Measurements from ENCODE around the gene RPL35.

RPL35 gene

DNA sequence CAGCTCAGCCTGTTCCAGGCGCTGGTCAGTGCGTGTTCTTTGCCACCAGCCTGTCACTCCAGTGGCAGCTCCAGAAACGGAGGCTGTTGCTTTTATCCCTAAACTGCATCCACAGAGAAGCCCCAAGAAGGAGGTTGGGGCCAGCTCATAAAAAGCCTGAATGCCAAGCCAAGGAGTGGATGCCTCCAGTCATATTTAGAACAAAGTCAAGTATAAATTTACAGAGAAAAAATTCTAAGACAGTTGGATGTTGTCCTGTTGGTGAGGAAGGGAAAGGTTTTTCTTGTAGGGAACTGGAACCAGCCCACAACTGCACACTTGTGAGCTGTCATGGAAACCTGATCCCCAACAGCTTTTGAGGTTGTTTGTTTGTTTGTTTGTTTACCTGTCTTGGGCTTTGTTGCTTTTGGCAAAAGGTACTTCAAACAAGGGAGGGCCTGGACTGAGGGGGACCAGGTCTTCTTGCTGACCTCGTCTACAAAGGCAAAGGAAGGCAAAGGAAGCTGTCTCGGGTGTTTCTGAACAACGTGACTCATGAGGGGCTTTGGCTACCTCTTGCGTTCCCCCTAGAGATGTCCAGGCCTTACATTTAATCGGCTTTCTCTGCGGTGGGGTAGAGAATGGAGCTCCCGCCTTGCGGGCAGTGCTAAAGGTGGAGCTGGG lies 48.1 kb downstream of the RPL35 start:
- no peak for DNase-seq

- no peak for DNase-seq
Measured at GRCh38 chr9:124813041-124813440, 48.7 kb downstream of the RPL35 start.

DNA sequence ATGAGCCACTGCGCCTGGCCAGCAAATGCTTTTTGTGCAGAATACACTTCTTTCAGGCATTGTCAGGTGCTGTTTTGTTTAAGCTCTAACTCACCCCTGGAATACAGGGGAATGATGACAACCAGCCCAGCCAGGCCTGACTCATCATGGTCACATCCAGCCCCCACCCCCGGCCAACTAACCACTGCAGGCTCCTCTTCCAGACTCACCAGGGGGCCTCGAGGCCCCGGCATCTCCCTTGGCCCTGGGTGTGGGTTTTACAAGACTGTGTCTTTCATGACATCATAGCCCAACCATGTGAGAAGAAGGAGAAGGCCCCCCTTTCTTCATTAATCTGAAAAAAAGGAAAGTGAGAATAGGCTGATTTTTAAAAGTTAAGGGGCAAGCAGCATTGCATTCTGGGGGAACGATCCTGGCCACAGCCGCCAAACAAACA lies 49.3 kb downstream of the RPL35 start:
- no peak for DNase-seq

DNA sequence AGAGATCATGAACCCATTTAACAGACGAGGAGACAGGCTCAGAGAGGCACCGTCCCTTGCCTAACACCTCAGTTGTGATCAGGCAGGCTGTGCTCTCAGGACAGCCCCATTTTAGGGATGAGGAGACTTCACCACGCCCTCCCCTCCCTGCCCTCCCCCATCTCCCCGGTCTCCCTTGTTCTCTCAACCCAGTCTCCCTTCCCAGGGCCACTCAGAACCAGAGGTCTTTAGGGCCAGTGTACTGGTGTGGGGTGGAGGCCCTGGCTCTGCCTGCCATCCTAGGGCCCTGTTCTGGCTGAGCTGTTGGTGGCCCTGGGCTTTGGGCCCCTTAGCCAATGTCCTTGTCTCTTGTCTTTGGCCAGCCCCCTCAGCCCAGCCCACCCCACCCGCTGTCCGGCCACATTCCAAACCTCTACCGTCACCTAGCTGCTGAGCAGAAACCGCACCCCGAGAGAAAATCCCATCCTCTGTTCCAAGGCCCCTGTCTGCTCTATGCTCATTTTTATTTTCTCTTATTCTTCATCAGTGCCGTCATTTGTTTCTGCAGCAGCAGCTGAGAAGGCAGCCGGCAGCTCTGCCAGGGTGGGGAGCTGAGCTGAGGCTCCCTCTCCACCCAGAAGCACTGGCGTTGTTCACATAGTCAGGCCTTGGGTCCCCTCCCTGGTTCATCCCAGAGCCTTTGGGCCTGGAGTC lies 50.9 kb downstream of the RPL35 start:
- DNase-seq, result no peak

DNA sequence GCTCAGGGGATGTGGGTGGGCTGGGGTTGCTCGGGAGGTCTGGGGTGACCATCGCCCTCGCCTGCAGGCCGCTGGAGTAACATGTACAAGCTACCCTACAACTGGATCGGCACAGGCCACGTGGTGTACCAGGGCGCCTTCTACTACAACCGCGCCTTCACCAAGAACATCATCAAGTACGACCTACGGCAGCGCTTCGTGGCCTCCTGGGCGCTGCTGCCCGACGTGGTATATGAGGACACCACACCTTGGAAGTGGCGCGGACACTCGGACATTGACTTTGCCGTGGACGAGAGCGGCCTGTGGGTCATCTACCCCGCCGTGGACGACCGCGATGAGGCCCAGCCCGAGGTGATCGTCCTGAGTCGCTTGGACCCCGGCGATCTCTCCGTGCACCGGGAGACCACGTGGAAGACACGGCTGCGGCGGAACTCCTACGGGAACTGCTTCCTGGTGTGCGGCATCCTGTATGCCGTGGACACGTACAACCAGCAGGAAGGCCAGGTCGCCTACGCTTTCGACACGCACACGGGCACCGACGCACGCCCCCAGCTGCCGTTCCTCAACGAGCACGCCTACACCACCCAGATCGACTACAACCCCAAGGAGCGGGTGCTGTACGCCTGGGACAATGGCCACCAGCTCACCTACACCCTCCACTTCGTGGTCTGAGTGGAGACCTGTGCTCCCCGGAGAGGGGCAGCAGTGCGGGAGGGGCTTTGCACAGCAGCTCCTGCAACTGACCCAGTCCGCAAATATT lies 51.8 kb downstream of the RPL35 start:
- no peak for DNase-seq

- no peak for DNase-seq
Measured at GRCh38 chr9:124809211-124809610, 52.5 kb downstream of the RPL35 start.

DNA sequence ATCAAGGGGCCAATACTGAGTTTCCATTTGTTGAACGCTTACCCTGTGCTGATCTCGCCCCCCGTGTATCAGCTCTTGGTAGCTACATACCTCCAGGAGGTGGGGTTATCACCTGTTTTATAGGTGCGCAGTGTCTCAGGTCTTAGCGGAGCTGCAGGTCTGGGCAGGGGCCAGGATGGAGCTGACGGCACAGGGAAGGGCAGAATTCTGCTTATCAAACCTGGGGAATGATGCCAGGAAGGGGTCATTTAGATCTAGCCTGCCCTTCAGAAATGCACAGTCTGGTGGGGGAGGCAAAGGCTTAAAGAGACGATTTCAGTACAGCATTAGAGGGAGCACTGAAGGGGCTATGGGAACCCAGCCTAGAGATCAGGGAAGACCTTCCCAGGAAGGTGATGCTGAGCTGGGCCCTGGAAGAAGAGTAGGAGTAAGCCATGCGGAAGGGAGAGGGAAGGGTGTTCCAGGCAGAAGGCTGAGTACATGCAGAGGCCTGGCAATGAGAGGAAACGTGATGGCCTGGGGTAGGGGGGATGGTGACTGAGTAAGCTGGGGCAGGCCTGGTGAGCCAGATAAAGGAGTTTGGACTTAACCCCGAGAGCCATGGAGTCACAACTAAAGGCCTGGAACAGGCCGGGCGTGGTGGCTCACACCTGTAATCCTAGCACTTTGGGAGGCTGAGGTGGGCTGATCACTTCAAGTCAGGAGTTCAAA lies 53.4 kb downstream of the RPL35 start:
- DNase-seq, result no peak
